GM23338 (cell line): ENCODE measurements around the gene GGN. TPM values are rescaled to one million over a fixed set of nuclear protein-coding genes. Genes with fewer than 3 reads are reported as not detected.
"Not testable (repeated sequence)": the region's sequence is repeated elsewhere in the genome, so short reads cannot be mapped to it uniquely, and the experiment has no call there.

ENCODE experiments used
- ATAC-seq: fragments of 200-7000 bp; cut with Tn5 transposase; 3 replicates; pipeline ENCODE4 v1.9.1; 2020
- DNase-seq: peaks from one replicate; pipeline ENCODE4 v3.0.0-alpha.2; 2015; ENCODE audit warnings: low spot score
- H2AFZ ChIP-seq: fragments of 200-600 bp; sonication (generic); 2 replicates; pipeline ENCODE4 v1.8.0; 2016; ENCODE audit warnings: antibody characterized with exemption, mild to moderate bottlenecking, moderate library complexity
- H3F3A ChIP-seq: fragments of 200-600 bp; sonication (generic); replicated peaks from 2 replicates; pipeline ENCODE4 v1.8.0; 2017; ENCODE audit warnings: antibody characterized with exemption, mixed run types, low read depth
- H3K27ac ChIP-seq: fragments of 200-600 bp; sonication (generic); 2 replicates; pipeline ENCODE4 v1.6.1; 2016; ENCODE audit warnings: low read depth
- H3K27me3 ChIP-seq: fragments of 200-600 bp; sonication (generic); 2 replicates; pipeline ENCODE4 v1.8.0; 2016; ENCODE audit warnings: mild to moderate bottlenecking, mixed run types, moderate library complexity; ENCODE audit not compliant: insufficient read depth
- H3K36me3 ChIP-seq: fragments of 200-600 bp; sonication (generic); 2 replicates; pipeline ENCODE4 v1.8.0; 2016; ENCODE audit warnings: mild to moderate bottlenecking; ENCODE audit not compliant: insufficient read depth
- H3K4me1 ChIP-seq: fragments of 200-600 bp; sonication (generic); 2 replicates; pipeline ENCODE4 v1.8.0; 2016; ENCODE audit warnings: mild to moderate bottlenecking, moderate library complexity; ENCODE audit not compliant: insufficient read depth
- H3K4me2 ChIP-seq: fragments of 200-600 bp; sonication (generic); 2 replicates; pipeline ENCODE4 v1.7.1; 2017; ENCODE audit warnings: mixed run types
- H3K4me3 ChIP-seq: fragments of 200-600 bp; sonication (generic); 2 replicates; pipeline ENCODE4 v1.6.1; 2016; ENCODE audit warnings: mixed run types
- H3K79me2 ChIP-seq: fragments of 200-600 bp; sonication (generic); replicated peaks from 2 replicates; pipeline ENCODE4 v1.8.0; 2017; ENCODE audit warnings: mild to moderate bottlenecking; ENCODE audit not compliant: insufficient read depth
- H3K9me2 ChIP-seq: fragments of 200-600 bp; sonication (generic); 2 replicates; pipeline ENCODE4 v1.8.0; 2017; ENCODE audit not compliant: insufficient read depth
- H4K20me1 ChIP-seq: fragments of 200-600 bp; sonication (generic); replicated peaks from 2 replicates; pipeline ENCODE4 v1.8.0; 2017; ENCODE audit warnings: mild to moderate bottlenecking; ENCODE audit not compliant: insufficient read depth
- H3K27ac Mint-ChIP-seq: 2 replicates; pipeline ENCODE4 v1.8.0; 2020; ENCODE audit warnings: inconsistent platforms, mild to moderate bottlenecking, moderate library complexity, mixed read lengths
- H3K27me3 Mint-ChIP-seq: 3 replicates; pipeline ENCODE4 v1.8.0; 2022; ENCODE audit warnings: low read depth, mild to moderate bottlenecking, moderate library complexity, mixed read lengths, inconsistent platforms; ENCODE audit not compliant: insufficient read depth, poor library complexity
- H3K36me3 Mint-ChIP-seq: 3 replicates; pipeline ENCODE4 v1.8.0; 2021; ENCODE audit warnings: low read depth, mild to moderate bottlenecking, inconsistent platforms, moderate library complexity, mixed read lengths
- H3K4me1 Mint-ChIP-seq: 3 replicates; pipeline ENCODE4 v1.8.0; 2020; ENCODE audit warnings: mild to moderate bottlenecking, inconsistent platforms, mixed read lengths
- H3K4me3 Mint-ChIP-seq: 3 replicates; pipeline ENCODE4 v1.8.0; 2021; ENCODE audit warnings: moderate library complexity, mild to moderate bottlenecking, inconsistent platforms, mixed read lengths
- H3K9me3 Mint-ChIP-seq: 3 replicates; pipeline ENCODE4 v1.8.0; 2020; ENCODE audit warnings: moderate library complexity, mild to moderate bottlenecking, inconsistent platforms, mixed read lengths
- ETS1 ChIP-seq: IDR thresholded peaks from 2 replicates; pipeline ENCODE4 v1.6.1; 2016; ENCODE audit warnings: antibody characterized with exemption
- POLR2AphosphoS5 ChIP-seq: IDR thresholded peaks from 2 replicates; pipeline ENCODE4 v1.6.1; 2016; ENCODE audit warnings: antibody characterized with exemption, low read depth
- ZNF114 ChIP-seq: fragments of 250-450 bp; sonication (Bioruptor Pico); IDR thresholded peaks from 2 replicates; pipeline ENCODE4 v1.5.0; 2020; ENCODE audit warnings: mild to moderate bottlenecking, moderate library complexity
- ZNF462 ChIP-seq: fragments of 250-450 bp; sonication (Bioruptor Pico); IDR thresholded peaks from 2 replicates; pipeline ENCODE4 v1.5.0; 2020; ENCODE audit warnings: mild to moderate bottlenecking, moderate library complexity
- polyA plus RNA-seq: library from polyadenylated mRNA; unstranded; fragments of >200 nt; fragmentation: Nextera tagmentation; extraction: Ambion mirVana; gene quantifications from 2 replicates; pipeline ENCODE4 v1.2.1, GENCODE V29; 2016
- total RNA-seq: library from RNA; depleted of rRNA; stranded (reverse); fragments of >200 nt; shearing (Covaris generic); gene quantifications from 2 replicates; pipeline ENCODE4 v1.2.3, GENCODE V29; 2014
- TF ChIP-seq, protein P1 (sequence below), 2 experiments: fragments of 200-600 bp in 1 of 2; sonication (generic) in 1 of 2; conservative IDR thresholded peaks; 2 replicates each; pipeline versions ENCODE4 v1.5.1 to v1.6.1; 2016 to 2017; ENCODE audit warnings: antibody characterized with exemption in 2 of 2, low read depth in 2 of 2, mild to moderate bottlenecking in 2 of 2, moderate library complexity in 1 of 2

Gene GGN
- total and polyA plus RNA-seq, 2 experiments from 2014 or later, result 0.14 to 1.5 TPM

DNA sequence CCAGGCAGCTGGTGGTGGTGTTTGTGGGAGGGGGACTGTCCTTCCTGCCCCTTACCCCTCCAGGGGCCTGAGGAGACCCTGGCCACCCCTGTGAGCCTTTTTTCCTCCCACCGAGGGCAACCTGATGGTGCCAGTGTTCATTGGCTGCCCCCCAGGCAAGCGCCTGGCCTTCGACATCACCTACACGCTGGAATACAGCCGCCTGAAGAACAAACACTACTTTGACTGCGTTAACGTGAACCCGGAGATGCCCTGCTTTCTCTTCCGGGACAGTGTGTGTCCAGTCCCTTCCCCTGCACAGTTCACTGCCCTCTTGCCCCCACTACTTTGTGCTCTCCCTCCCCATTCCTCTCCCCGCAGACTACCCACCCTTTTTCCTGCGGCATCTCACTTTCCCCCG lies 20.8 kb downstream of the GGN start (continued):
- TF ChIP-seq ZNF462 (CRISPR knock-in tag) (no peak), ETS1 (no peak), POLR2AphosphoS5 (no peak), ZNF114 (no peak)
- TF ChIP-seq, protein P1, sequence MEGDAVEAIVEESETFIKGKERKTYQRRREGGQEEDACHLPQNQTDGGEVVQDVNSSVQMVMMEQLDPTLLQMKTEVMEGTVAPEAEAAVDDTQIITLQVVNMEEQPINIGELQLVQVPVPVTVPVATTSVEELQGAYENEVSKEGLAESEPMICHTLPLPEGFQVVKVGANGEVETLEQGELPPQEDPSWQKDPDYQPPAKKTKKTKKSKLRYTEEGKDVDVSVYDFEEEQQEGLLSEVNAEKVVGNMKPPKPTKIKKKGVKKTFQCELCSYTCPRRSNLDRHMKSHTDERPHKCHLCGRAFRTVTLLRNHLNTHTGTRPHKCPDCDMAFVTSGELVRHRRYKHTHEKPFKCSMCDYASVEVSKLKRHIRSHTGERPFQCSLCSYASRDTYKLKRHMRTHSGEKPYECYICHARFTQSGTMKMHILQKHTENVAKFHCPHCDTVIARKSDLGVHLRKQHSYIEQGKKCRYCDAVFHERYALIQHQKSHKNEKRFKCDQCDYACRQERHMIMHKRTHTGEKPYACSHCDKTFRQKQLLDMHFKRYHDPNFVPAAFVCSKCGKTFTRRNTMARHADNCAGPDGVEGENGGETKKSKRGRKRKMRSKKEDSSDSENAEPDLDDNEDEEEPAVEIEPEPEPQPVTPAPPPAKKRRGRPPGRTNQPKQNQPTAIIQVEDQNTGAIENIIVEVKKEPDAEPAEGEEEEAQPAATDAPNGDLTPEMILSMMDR (conservative IDR thresholded peaks at IDR 0.05; ENCODE audit: low read depth in 2 of 2), result no peak

DNA sequence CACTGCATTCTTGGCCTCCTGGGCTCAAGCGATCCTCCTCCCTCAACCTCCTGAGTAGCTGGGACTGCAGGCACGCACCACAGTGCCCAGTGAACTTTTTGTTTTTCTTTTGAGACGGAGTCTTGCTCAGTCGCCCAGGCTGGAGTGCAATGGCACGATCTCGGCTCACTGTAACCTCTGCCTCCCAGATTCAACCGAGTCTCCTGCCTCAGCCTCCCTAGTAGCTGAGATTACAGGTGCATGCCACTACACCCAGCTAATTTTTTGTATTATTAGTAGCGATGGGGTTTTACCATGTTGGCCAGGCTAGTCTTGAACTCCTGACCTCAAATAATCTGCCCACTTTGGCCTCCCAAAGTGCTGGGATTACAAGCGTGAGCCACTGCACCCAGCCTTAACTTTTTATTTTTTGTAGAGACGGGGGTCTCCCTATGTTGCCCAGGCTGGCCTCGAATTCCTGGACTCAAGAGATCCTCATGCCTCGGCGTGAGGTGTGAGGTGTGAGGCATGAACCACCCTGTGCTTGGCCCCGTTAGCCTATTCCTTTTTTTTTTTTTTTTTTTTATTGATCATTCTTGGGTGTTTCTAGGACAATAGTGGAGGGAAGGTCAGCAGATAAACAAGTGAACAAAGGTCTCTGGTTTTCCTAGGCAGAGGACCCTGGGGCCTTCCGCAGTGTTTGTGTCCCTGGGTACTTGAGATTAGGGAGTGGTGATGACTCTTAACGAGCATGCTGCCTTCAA lies 24.7 kb downstream of the GGN start:
- not testable (repeated sequence) for DNase-seq, H3K79me2 ChIP-seq, H2AFZ ChIP-seq, H3K9me2 ChIP-seq, H3K27ac ChIP-seq, H4K20me1 ChIP-seq, ATAC-seq, H3K36me3 Mint-ChIP-seq, H3K36me3 ChIP-seq, H3K27ac Mint-ChIP-seq, H3K9me3 Mint-ChIP-seq
- peaks cover 12% of the 10 kb centered on the region for H3K4me1 ChIP-seq
- H3K27me3 ChIP-seq, result peaks cover 29% of the 10 kb centered on the region
- H3K4me3 Mint-ChIP-seq, result peak overlapping the region; percentile 91; the same call in 2 of the 3 replicates
- H3K27me3 Mint-ChIP-seq, result peaks cover 24% of the 10 kb centered on the region
- H3K4me2 ChIP-seq, result peak overlapping the region; percentile 90
- 0 out of 2 replicates have a peak, but pooled peaks cover 11% of the 10 kb centered on the region for H3F3A ChIP-seq
- peak overlapping the region; percentile 92 for H3K4me3 ChIP-seq
- peaks cover 14% of the 10 kb centered on the region for H3K4me1 Mint-ChIP-seq
